NCI-H146 treated with DMSO at 0.1 percent for 48 hours (cell line): Measurements from ENCODE around the gene TATDN2.

Experiments
- DNase-seq: peaks from one replicate; lab custom pipeline; 2025; ENCODE audit not compliant: unreplicated experiment; lab: John Stamatoyannopoulos, UW

Gene TATDN2

GRCh38 chr3:10315101-10315500 is 66.8 kb downstream of the TATDN2 start:
- no peak for DNase-seq

DNA sequence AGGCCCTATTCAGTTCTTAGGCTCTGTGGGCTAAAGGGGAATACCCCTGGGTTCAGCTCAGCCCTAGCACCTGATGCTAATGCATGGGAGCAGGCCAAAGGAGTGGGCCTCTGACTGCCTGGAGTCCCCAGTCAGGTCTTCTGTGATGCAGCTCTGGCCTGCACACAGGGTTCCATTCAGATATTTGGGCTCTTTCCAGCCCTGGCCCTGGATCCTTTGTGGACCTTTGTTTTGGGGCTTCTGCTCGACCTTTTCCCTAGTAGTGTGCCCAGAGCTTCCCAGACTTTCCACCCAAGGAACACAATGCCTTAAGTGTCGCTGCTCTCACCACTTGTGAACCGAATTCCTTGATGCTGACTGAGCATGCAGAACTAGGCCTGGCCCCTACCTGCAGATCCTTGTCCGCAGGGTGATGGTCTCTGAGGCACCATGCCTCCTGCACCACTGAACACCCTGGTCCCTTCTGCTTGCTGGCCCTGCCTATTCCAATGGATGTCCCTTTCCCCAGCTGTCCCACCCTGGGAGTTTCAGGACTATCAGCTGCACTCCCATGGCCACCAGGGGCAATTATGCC is 67.6 kb downstream of the TATDN2 start:
- no peak for DNase-seq

GRCh38 chr3:10317311-10317960 is 69.2 kb downstream of the TATDN2 start:
- DNase-seq = no peak

GRCh38 chr3:10317961-10318350 is 69.7 kb downstream of the TATDN2 start:
- no peak for DNase-seq

GRCh38 chr3:10319251-10319650 is 71.0 kb downstream of the TATDN2 start:
- DNase-seq = no peak

DNA sequence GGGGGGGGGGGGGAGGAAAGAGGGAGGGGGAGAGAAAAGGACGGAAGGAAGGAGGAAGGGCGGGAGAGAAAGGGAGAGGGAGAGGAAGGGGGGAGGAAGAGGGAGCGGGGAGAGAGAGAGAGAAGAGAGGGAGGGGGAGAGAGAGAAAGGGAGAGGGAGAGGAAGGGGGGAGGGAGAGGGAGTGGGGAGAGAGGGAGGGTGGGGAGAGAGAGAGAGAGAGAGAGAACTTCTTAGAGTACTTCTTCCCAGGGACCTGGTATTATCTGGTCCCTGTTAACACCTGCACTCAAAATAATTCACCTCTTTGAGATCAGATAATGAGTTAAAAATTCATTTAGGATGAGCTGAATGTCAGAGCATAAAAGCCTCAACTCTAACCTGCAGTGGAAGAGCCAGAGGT is 71.5 kb downstream of the TATDN2 start:
- no peak for DNase-seq

DNA sequence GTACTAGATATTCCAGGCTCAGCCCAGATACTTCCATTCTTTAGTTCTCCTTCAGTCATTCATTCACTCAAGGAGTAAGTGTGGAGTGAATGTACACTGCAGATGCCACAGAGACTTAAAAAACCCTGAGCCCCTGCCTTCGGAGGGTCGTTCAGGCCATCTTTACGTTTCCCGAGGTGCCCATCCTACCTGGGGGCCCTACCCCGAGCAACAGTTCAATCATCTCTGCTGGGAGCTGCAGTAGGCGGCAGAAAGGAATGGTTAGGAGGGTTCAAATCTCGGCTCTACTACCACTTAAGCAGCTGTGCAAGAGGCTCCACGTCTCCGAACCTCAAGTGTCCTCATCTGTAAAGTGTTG is 72.0 kb downstream of the TATDN2 start:
- DNase-seq = no peak

GRCh38 chr3:10321630-10322351 is 73.5 kb downstream of the TATDN2 start:
- DNase-seq = no peak

DNA sequence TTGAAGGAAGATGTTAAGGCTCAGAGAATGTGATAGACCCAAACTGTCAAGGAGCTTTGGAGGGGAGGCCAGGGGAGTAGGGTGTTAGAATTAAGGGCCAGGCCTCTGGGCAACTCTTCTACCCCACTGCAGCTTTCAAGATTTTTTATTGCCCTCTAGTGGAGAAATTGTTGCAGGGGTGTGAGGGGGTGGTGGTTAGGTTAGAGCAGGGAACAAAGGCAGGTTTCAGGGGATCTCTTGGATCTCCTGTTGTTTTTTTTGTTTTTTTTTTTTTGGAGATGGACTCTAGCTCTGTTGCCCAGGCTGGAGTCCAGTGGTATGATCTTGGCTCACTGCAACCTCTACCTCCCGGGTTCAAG is 74.1 kb downstream of the TATDN2 start:
- DNase-seq = no peak

GRCh38 chr3:10327592-10327991 is 79.3 kb downstream of the TATDN2 start:
- DNase-seq = no peak

- no peak for DNase-seq
Measured at GRCh38 chr3:10328460-10329071, 80.3 kb downstream of the TATDN2 start.

DNA sequence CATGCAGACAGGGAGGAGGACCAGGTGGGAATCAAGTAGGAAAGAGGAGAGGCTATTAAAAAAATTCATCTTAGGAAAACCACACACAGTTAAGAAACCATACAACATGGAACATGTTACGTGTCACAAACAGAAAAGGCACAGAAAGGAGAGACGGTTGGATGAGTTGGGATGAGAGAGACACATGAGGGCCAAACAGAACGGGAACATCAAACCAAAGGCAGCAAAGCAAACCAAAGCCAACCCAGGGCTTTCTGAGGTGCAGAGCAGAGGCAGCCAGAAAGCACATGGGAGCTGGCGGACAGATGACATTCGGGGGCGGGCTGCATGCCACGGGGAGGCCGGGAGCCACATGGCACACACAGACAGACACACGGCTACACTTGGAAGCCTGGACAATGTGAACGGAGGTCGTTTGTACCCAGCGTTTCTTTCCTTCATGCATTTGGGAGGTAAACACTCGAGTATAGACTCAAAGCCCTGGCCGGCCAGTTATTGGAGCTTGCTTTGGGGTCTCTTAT is 81.3 kb downstream of the TATDN2 start:
- DNase-seq = no peak

DNA sequence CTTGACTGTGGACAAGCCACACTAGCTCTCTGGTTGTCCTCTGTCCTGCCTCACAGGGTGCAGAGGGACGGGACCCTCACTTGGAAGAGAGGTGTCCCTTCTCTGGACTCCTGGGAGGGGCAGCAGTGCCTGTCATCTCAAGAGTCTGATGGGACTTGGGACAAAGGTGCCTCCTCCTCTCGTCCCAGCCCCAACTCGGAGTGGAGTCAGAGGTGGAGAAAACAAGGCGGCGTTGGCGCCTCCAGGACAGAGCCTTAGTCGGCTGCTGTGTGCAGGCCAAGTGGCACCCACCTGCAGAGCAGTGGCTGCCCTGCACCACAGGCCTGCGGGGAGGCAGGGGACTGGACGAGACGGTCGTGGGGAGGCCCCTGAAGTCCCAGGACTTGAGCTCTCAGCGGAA is 82.1 kb downstream of the TATDN2 start:
- no peak for DNase-seq
